IPS-18c (cell line): ENCODE data around the gene STMN3.

ENCODE experiments used
- H3K4me3 ChIP-seq: 2 replicates; pipeline ENCODE4 v1.7.0; 2013; ENCODE audit warnings: low read depth, mild to moderate bottlenecking, low read length, moderate library complexity; ENCODE audit not compliant: insufficient read depth
- H3K9me3 ChIP-seq: one replicate; pipeline ENCODE4 v1.6.1; 2013; ENCODE audit warnings: mild to moderate bottlenecking, low read length, moderate library complexity; ENCODE audit not compliant: control insufficient read depth, insufficient read depth

The STMN3 gene

DNA sequence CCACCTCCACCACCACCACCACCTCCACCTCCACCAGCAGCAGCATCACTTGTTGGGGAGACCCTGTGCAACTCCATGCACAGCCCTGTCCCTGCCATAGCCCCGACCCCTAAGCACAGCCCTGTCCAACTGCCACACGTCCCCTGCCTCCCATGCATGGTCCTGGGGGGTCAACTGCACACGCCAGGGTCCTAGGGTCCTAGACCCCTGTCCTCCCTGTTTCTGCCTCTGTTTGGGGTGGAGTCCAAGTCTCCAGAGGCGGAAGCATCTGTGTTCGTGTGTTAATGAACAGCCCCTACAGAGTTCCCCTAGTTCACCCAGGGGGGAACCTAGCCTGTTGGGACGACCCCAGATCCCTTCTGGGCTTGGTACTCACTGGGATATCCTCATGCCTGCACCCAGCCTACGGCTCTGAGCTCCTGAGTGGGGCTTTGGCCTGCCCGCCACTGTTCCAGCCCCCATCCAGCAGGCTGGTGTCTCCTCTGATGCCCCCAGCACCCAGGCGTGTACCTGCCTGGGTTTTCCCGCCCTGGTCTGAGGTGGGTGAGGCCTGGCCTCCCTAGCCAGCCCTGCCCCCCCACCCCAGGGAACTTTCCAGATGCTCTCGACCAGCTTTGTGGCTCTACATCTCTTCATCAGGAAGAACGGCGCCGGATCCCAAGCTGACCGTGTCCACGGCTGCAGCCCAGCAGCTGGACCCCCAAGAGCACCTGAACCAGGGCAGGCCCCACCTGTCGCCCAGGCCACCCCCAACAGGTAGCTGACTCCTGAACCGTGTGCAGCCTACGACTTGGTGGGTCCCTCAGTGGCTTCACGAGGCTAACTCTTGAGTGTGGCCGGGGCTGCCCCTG is 40.7 kb upstream of the STMN3 start:
- Histone ChIP-seq H3K4me3 (no peak overlapping the region), H3K9me3 (peaks cover 2% of the 10 kb centered on the region)

DNA sequence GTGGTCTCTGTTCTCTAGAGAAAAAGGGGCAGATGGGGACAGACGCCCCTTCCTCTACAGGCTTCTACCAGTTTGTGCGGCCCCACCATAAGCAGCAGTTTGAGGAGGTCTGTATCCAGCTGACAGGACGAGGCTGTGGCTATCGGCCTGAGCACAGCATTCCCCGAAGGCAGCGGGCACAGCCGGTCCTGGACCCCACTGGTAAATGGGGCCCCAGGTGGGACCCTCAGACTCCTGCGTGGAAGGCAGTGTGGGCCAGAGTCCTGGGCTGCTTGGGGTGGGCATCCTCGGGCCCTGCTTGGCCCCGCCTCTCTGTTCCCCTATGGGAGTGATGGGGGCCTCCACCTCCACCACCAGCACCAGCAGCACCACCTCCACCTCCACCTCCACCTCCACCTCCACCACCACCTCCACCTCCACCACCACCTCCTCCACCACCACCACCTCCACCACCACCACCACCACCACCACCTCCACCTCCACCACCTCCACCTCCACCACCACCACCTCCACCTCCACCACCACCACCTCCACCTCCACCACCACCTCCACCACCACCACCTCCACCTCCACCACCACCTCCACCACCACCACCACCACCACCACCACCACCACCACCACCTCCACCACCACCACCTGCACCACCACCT is 40.0 kb upstream of the STMN3 start:
- H3K9me3 ChIP-seq: peaks cover 2% of the 10 kb centered on the region
- no peak overlapping the region for H3K4me3 ChIP-seq

DNA sequence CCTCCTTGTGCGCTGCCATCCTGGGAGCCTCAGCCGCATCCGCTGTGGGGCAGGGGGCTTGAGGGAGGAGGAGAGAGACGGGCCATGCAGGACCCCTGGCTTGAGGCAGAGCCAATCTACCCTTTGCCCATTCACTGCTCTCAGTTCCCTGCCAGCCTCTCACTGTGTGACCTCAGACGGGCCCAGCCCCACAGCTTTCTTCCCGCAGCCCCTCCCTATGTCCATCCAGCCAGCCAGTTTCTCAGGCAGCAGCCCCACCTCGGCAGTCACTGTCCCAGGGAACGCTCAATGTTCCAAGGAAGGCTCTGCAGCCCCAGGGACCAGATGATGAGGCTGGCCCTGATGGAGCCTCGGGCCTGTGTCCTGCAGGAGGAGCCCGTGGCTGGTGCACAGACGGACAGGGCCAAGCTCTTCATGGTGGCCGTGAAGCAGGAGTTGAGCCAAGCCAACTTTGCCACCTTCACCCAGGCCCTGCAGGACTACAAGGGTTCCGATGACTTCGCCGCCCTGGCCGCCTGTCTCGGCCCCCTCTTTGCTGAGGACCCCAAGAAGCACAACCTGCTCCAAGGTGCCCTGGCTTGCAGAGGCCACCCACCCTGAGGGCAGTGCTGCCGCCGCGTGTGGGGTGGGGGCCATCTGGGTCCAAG is 39.3 kb upstream of the STMN3 start:
- H3K9me3 ChIP-seq: no peaks in the 10 kb centered on the region
- H3K4me3 ChIP-seq: no peak overlapping the region

DNA sequence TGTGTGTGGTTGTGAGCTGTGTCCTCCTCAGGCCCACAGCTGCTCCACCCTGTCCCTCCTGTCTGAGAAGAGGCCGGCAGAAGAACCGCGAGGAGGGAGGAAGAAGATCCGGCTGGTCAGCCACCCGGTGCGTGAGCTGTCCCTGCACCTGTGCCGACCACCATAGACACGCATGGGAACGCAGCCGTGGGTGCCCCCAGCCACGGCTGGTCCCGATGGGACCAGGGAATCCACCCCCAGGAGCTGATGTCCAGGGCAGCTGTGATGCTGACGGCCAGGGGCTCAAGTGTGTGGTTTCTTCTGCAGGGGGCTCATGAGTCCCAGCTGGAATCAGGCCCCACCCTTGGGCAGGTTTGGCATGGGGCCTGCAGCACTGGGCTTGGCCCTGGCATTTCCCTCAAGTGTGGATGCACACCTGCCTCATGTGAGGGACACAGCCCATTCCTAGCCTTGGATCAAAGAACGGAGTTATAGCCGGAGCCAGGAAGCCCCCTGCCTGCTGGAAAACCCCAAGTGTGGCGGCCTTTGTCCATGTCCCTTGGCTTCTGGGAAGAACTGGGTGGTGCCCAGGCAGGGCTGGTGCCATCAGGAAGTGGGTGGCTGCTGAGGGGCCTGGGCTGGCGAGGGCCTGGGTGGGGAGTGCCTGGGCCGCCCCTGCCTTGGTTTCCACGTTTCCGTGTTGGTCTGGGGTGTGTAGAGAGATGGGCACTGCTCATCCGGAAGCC is 38.6 kb upstream of the STMN3 start:
- Histone ChIP-seq H3K4me3 (no peak overlapping the region), H3K9me3 (no peaks in the 10 kb centered on the region)

DNA sequence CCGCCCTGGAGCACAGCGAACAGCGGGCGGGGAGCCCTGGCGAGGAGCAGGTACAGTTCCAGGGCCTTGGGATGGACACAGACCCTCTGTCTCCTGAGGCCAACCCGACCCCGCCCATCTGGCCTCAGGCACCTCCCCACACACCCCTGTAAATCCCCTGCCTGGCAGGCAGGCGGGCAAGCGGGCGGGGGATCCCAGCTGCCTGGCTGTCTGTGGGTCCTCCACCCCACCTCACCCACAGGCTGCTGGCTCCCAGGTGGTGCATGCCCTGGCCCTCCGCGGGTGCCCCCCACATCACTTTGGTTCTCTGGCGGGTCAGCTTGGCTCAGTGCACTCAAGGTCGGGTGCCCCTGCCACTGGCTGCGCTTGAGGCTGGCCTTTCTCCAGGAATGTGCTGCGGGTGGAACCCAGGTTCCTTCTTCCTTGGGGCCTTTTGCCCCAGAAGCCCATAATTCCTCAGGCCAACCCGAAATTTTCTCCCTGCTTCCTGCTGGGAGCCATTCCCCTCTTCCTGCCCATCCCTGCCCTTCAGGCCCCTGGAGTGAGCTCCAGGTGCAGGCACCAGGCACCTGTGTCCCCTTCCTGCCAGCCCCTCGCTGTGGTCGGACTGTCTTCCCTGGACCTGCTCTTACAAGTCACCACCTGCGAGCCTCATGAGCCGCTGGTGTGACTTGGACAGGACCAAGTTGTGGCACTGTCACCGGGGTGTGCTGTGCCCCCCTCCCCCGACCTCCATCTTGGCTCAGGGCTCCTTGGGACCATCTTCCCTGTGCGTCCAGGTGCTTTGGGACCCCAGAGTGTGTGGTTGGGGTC is 37.9 kb upstream of the STMN3 start:
- Histone ChIP-seq H3K9me3 (no peaks in the 10 kb centered on the region), H3K4me3 (no peak overlapping the region)

DNA sequence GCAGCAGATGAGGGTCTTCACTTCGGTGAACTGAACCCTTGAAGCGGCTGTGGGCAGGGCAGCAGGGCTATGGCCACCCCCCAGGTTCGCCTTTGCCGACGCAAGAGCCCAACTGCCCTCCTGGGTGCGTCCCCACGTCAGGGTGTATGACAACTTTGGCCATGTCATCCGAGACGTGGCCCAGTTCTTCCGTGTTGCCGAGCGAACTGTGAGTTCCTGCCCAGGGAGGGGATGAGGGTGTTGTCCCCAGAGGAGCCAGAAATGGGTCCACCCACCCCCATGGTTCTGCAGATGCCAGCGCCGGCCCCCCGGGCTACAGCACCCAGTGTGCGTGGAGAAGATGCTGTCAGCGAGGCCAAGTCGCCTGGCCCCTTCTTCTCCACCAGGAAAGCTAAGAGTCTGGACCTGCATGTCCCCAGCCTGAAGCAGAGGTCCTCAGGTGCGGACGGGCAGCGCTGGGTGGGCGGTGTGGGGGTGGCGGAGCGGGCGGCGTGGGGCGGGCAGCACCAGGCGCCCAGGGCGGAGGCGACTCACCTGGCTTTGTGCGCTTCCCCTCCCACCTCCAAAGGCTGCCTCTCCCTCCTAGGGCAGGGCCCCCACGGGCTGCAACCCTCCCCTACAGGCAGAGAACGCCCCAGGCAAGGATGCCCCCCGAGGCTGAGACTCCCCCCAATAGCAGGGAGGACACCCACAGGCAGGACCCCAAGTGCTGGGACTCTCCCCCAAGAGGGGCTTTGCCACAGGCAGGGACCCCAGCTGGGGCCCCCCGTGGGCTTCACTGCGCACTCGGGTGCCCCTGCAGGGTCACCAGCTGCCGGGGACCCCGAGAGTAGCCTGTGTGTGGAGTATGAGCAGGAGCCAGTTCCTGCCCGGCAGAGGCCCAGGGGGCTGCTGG is 37.0 kb upstream of the STMN3 start:
- no peak overlapping the region for H3K4me3 ChIP-seq
- no peaks in the 10 kb centered on the region for H3K9me3 ChIP-seq

DNA sequence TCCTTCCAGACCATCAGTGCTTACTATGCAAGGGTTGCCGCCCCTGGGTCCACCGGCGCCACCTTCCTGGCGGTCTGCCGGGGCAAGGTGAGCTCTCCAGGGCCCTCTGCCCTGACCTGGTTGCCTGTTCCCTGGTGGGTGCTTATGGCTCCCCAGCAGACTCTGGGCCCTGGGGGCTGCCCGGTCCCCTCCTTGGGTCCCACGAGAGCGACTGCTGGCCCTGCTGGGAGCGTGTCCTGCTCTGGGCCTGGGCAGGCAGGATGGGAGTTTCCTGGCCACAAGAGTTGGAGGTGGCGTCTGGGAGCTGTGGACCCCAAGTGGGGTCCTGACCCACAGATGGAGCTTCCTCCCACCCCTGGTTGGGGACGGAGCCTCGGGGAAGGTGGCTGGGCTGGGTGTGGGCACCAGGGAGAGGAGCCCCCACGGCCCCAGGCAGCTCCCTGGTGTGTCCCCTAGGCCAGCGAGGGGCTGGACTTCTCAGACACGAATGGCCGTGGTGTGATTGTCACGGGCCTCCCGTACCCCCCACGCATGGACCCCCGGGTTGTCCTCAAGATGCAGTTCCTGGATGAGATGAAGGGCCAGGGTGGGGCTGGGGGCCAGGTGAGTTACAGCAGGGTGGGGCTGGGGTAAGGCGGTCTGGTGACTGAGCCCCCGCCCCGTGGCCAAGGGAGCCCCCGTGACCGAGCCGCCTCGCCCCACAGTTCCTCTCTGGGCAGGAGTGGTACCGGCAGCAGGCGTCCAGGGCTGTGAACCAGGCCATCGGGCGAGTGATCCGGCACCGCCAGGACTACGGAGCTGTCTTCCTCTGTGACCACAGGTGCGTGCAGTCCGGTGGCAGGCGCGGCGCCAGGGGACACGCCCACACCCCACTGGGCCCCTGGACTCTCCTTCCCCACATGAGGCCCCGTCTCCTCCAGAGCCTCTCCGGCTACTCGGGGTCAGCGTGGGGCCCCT is 36.1 kb upstream of the STMN3 start:
- no peak overlapping the region for H3K4me3 ChIP-seq
- peaks cover under 1% of the 10 kb centered on the region for H3K9me3 ChIP-seq

DNA sequence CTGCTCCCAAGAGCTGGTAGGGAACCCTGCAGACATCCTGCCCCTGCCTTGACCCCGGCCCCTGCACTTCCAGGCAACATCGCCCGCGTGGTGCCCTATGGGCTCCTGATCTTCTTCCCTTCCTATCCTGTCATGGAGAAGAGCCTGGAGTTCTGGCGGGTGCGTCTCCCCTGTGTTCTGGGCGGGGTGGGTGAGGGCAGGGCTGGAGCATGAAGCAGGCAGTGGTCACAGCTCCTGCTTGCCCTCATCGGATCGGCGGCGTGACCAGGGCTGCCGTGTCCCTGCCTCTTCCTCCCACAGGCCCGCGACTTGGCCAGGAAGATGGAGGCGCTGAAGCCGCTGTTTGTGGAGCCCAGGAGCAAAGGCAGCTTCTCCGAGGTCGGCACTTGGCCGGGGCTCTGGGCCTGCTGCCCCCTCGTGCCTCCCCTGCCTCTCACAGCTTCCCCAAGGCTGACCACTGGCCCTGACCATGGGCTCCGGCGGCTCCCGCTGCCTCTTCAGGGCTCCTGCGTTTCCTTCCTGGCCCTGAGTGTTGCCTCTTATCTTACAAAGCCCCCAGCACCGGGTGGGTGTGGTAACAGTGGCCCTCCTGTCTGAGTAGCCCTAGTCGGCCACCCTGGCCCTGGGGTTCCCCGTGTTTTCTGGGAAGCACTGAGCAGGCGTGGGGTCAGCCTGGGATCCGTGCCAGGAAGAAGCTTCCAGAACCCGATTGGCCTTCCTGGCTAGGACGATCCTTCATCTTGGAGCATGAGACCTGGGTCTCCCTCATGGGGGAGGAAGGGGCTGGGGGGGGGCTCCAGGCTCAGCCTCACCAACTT is 35.2 kb upstream of the STMN3 start:
- no peak overlapping the region for H3K4me3 ChIP-seq

DNA sequence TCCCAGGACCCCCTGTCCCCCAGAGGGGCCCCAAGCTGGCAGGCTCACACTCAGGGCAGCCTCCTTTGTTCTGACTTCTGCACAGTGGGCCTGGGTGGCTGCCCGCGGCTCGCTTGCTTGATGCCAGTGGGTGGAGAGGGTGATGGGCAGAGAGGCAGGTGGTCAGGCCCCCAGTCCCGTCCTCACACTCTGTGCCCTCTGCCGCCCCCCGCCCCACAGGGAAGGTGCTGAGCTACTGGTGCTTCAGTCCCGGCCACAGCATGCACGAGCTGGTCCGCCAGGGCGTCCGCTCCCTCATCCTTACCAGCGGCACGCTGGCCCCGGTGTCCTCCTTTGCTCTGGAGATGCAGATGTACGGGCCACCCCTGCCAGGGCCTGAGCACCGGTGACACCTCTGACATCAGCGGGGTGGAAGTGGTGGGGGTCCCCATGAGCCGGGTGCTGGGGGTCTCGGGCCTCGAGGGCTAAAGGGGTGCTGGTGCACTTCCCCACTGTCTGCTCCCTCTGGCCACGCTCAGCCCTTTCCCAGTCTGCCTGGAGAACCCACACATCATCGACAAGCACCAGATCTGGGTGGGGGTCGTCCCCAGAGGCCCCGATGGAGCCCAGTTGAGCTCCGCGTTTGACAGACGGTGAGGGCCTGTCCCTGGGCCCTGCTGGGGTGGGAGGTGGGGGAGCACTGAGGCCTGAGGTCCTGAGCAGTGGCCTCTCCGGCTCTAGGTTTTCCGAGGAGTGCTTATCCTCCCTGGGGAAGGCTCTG is 34.4 kb upstream of the STMN3 start:
- Histone ChIP-seq H3K9me3 (peaks cover 2% of the 10 kb centered on the region), H3K4me3 (no peak overlapping the region)

More for the DNA sequence above, 35.2 kb upstream of the STMN3 start:
- peaks cover 2% of the 10 kb centered on the region for H3K9me3 ChIP-seq

DNA sequence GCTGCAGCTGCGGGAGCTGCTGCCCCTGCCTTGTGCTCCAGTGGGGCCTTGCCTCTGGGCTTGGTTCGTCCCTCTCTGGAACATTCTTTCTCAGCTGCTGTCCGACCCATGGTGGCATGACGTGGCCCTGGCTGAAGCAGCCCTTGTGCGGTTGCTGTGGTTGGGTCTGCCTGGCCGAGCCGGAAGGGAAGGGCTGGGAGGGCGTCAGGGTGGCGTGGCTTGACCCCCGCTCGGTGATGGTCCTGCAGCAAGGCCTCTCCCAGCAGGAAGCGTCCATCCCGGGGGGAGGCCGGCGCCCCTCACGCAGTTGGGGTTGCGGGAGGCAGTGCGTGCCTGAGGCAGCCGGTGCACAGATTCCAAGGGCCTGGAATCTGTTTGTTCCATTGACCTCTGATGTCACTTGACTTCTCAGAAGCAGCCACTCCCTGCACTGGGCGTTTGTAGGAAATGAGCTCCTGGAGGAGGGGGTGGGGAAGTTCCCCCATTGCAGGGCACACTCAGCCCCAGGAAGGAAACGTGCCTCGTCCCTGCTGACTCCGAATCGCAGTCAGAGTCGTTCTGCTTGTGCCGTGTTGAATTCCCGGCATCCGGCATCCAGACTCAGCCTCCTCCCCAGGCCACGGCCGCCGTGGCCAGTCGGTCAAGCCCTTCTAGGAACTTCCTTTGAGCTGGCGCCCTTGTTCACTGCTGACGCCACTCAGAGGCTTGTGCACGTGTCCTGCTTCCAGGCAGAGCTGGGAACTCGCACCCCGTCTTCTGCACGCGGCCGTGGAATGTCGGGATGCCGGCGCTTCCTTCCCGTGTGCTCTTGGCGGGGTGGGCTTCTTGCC is 33.5 kb upstream of the STMN3 start:
- H3K4me3 ChIP-seq: no peak overlapping the region
- H3K9me3 ChIP-seq: peaks cover 2% of the 10 kb centered on the region

DNA sequence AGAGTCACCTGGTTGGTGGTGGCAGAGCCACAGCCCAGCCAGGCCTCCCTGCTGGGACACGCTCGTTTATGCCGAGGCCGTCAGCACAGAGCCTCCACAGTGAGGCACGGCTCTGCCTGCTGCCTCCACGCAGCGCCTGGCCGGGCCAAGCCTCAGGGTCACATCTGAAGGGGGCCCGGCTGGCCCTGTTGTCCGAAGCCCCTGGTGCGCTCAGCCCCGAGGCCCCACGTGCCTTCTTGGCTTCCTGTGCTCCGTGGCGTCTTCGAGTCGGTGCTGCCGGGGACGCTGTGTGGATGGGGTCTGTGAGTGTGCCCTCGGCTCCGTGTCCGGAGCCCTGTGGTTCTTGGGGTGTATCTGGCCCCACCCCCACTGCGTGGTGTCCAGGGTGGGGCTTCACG is 32.9 kb upstream of the STMN3 start:
- no peak overlapping the region for H3K4me3 ChIP-seq
- H3K9me3 ChIP-seq: peaks cover 2% of the 10 kb centered on the region

DNA sequence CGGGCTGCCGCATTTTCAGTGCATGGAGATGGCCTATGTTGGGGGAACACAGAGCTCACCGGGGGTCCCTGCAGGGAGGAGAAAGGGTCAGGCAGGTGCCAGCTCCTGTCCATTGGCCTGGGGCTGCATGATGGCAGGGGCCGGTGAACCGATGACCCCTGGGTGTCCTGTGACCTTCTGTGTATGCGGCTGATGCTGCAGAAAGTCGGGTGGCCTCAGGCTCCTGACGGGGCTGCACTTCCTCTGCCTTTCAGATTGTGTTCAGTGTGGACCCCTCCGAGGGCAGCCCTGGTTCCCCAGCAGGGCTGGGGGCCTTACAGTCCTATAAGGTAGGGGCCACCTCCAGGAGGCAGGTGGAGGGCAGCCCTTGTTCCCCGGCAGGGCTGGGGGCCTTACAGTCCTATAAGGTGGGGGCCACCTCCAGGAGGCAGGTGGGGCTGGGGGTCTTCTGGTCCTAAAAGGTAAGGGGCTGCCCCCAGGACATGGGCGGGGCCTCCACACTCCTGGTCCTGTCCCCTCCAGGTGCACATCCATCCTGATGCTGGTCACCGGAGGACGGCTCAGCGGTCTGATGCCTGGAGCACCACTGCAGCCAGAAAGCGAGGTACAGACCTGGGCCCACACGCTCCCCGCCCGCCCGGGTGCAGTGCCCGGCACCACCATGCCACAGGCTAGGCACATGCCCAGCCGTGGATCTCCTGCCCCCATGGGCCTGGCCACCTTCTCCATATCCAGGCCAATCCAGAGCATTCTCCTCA is 32.2 kb upstream of the STMN3 start:
- H3K4me3 ChIP-seq: no peak overlapping the region
- H3K9me3 ChIP-seq: peaks cover 2% of the 10 kb centered on the region
